Fibroblast of gingiva (primary cell): ENCODE measurements around the gene GNG2.

Experiments used
- DNase-seq: peaks from one replicate; pipeline ENCODE4 v3.0.0-alpha.2; 2011; ENCODE audit warnings: low read depth

Gene GNG2

GRCh38 chr14:51894250-51894649, 33.8 kb downstream of the GNG2 start:
- DNase-seq: no peak

GRCh38 chr14:51895375-51895774, 35.0 kb downstream of the GNG2 start:
- no peak for DNase-seq

GRCh38 chr14:51897791-51898355, 37.5 kb downstream of the GNG2 start:
- DNase-seq: no peak

- no peak for DNase-seq
Observed at GRCh38 chr14:51901475-51902024, 41.1 kb downstream of the GNG2 start.

- peak; percentile 42 for DNase-seq
Observed at GRCh38 chr14:51905656-51906121, 45.3 kb downstream of the GNG2 start.

- DNase-seq: no peak
Observed at GRCh38 chr14:51908086-51908485, 47.7 kb downstream of the GNG2 start.

GRCh38 chr14:51912112-51912786, 51.8 kb downstream of the GNG2 start:
- no peak for DNase-seq

GRCh38 chr14:51914310-51914709, 53.9 kb downstream of the GNG2 start:
- no peak for DNase-seq

GRCh38 chr14:51917193-51917592, 56.8 kb downstream of the GNG2 start:
- DNase-seq: peak; percentile 39

GRCh38 chr14:51921026-51921425, 60.6 kb downstream of the GNG2 start:
- no peak for DNase-seq

GRCh38 chr14:51922624-51923023, 62.2 kb downstream of the GNG2 start:
- no peak for DNase-seq

- DNase-seq: no peak
Observed at GRCh38 chr14:51924600-51924999, 64.2 kb downstream of the GNG2 start.

GRCh38 chr14:51925980-51926379, 65.6 kb downstream of the GNG2 start:
- DNase-seq: no peak

GRCh38 chr14:51926449-51926848, 66.0 kb downstream of the GNG2 start:
- no peak for DNase-seq

GRCh38 chr14:51928568-51928967, 68.2 kb downstream of the GNG2 start:
- DNase-seq: no peak

GRCh38 chr14:51929166-51929565, 68.8 kb downstream of the GNG2 start:
- DNase-seq: no peak

- no peak for DNase-seq
Observed at GRCh38 chr14:51929910-51930682, 69.7 kb downstream of the GNG2 start.

- no peak for DNase-seq
Observed at GRCh38 chr14:51931308-51931707, 70.9 kb downstream of the GNG2 start.

- no peak for DNase-seq
Observed at GRCh38 chr14:51933191-51933590, 72.8 kb downstream of the GNG2 start.

GRCh38 chr14:51938137-51938536, 77.7 kb downstream of the GNG2 start:
- peak; percentile 10 for DNase-seq

- no peak for DNase-seq
Observed at GRCh38 chr14:51938821-51939220, 78.4 kb downstream of the GNG2 start.

- no peak for DNase-seq
Observed at GRCh38 chr14:51939226-51939625, 78.8 kb downstream of the GNG2 start.

GRCh38 chr14:51939755-51940301, 79.4 kb downstream of the GNG2 start:
- no peak for DNase-seq
